IPS-20b (cell line): ENCODE measurements around the gene TAGLN3.

ENCODE experiments used
- H3K27ac ChIP-seq: one replicate; pipeline ENCODE4 v1.5.1; 2013; ENCODE audit warnings: low read length
- H3K27me3 ChIP-seq: 2 replicates; pipeline ENCODE4 v1.6.1; 2013; ENCODE audit warnings: mild to moderate bottlenecking, low read length, inconsistent platforms; ENCODE audit not compliant: insufficient read depth
- H3K36me3 ChIP-seq: 2 replicates; pipeline ENCODE4 v1.6.1; 2013; ENCODE audit warnings: low read depth, mild to moderate bottlenecking, inconsistent platforms, low read length, moderate library complexity; ENCODE audit not compliant: insufficient read depth
- H3K4me1 ChIP-seq: 2 replicates; pipeline ENCODE4 v1.6.1; 2013; ENCODE audit warnings: mild to moderate bottlenecking, control low read depth, inconsistent platforms, low read length, moderate library complexity; ENCODE audit not compliant: insufficient read depth
- H3K4me3 ChIP-seq: 2 replicates; pipeline ENCODE4 v1.5.1; 2013; ENCODE audit warnings: mild to moderate bottlenecking, low read length, inconsistent platforms
- H3K9ac ChIP-seq: 2 replicates; pipeline ENCODE4 v1.6.1; 2013; ENCODE audit warnings: low read depth, mild to moderate bottlenecking, inconsistent platforms, low read length, moderate library complexity
- H3K9me3 ChIP-seq: 2 replicates; pipeline ENCODE4 v1.6.1; 2013; ENCODE audit warnings: mild to moderate bottlenecking, low read depth, low read length, inconsistent platforms; ENCODE audit not compliant: insufficient read depth

Gene TAGLN3

GRCh38 chr3:111998636-111999483 is at the start of gene TAGLN3:
TSS of gene TAGLN3 (plus strand) at chr3:111998922. CDS start at chr3:111999423, 501 bp downstream.
- Histone ChIP-seq H3K9me3 (no peaks in the 10 kb centered on the region), H3K9ac (peak within 1 kb of the TSS; percentile 73; the same call in 1 of the 2 replicates), H3K27ac (no peak within 1 kb of the TSS), H3K27me3 (peaks cover 65% of the 10 kb centered on the region), H3K4me1 (peaks cover 12% of the 10 kb centered on the region; the same call in 1 of the 2 replicates), H3K4me3 (peak within 1 kb of the TSS; percentile 80), H3K36me3 (peaks cover 14% of the 10 kb centered on the region; the same call in 1 of the 2 replicates)

- no peaks in the 10 kb centered on the region for H3K9me3 ChIP-seq
- no peak overlapping the region for H3K4me3 ChIP-seq
- H3K9ac ChIP-seq = no peak overlapping the region
- no peaks in the 10 kb centered on the region for H3K27me3 ChIP-seq
- H3K4me1 ChIP-seq = peaks cover 9% of the 10 kb centered on the region
- H3K36me3 ChIP-seq = peaks cover 3% of the 10 kb centered on the region; the same call in 1 of the 2 replicates
- no peak overlapping the region for H3K27ac ChIP-seq
Observed at GRCh38 chr3:111949712-111950111, 49.0 kb upstream of the TAGLN3 start.

- H3K27ac ChIP-seq = no peak overlapping the region
- H3K36me3 ChIP-seq = no peaks in the 10 kb centered on the region
- H3K9ac ChIP-seq = no peak overlapping the region
- no peaks in the 10 kb centered on the region for H3K27me3 ChIP-seq
- H3K9me3 ChIP-seq = no peaks in the 10 kb centered on the region
- H3K4me1 ChIP-seq = peaks cover 9% of the 10 kb centered on the region
- no peak overlapping the region for H3K4me3 ChIP-seq
Observed at GRCh38 chr3:111951032-111951431, 47.7 kb upstream of the TAGLN3 start.

- Histone ChIP-seq H3K4me3 (no peak overlapping the region), H3K4me1 (peaks cover 18% of the 10 kb centered on the region), H3K27me3 (no peaks in the 10 kb centered on the region), H3K9me3 (no peaks in the 10 kb centered on the region), H3K27ac (no peak overlapping the region), H3K36me3 (no peaks in the 10 kb centered on the region), H3K9ac (no peak overlapping the region)
Observed at GRCh38 chr3:111952086-111952485, 46.6 kb upstream of the TAGLN3 start.

- Histone ChIP-seq H3K9me3 (no peaks in the 10 kb centered on the region), H3K4me3 (no peak overlapping the region), H3K9ac (no peak overlapping the region), H3K27me3 (no peaks in the 10 kb centered on the region), H3K4me1 (peaks cover 24% of the 10 kb centered on the region), H3K36me3 (no peaks in the 10 kb centered on the region), H3K27ac (no peak overlapping the region)
Observed at GRCh38 chr3:111952866-111953450, 45.8 kb upstream of the TAGLN3 start.

- H3K4me3 ChIP-seq = no peak overlapping the region
- H3K4me1 ChIP-seq = peaks cover 32% of the 10 kb centered on the region
- H3K36me3 ChIP-seq = no peaks in the 10 kb centered on the region
- H3K27ac ChIP-seq = no peak overlapping the region
- H3K9ac ChIP-seq = no peak overlapping the region
- H3K9me3 ChIP-seq = no peaks in the 10 kb centered on the region
- peaks cover 7% of the 10 kb centered on the region; the same call in 1 of the 2 replicates for H3K27me3 ChIP-seq
Observed at GRCh38 chr3:111954228-111954990, 44.3 kb upstream of the TAGLN3 start.

GRCh38 chr3:111955876-111956275 is 42.8 kb upstream of the TAGLN3 start:
- Histone ChIP-seq H3K27ac (no peak overlapping the region), H3K27me3 (peaks cover 7% of the 10 kb centered on the region; the same call in 1 of the 2 replicates), H3K4me1 (peaks cover 34% of the 10 kb centered on the region), H3K36me3 (no peaks in the 10 kb centered on the region), H3K4me3 (no peak overlapping the region), H3K9ac (no peak overlapping the region), H3K9me3 (no peaks in the 10 kb centered on the region)

- Histone ChIP-seq H3K9ac (no peak overlapping the region), H3K27ac (no peak overlapping the region), H3K4me1 (peaks cover 34% of the 10 kb centered on the region), H3K9me3 (no peaks in the 10 kb centered on the region), H3K27me3 (peaks cover 7% of the 10 kb centered on the region; the same call in 1 of the 2 replicates), H3K36me3 (no peaks in the 10 kb centered on the region), H3K4me3 (no peak overlapping the region; the same call in 1 of the 2 replicates)
Observed at GRCh38 chr3:111956449-111956848, 42.3 kb upstream of the TAGLN3 start.

GRCh38 chr3:111956995-111957734 is 41.6 kb upstream of the TAGLN3 start:
- H3K27ac ChIP-seq = no peak overlapping the region
- H3K27me3 ChIP-seq = peaks cover 7% of the 10 kb centered on the region; the same call in 1 of the 2 replicates
- H3K9me3 ChIP-seq = no peaks in the 10 kb centered on the region
- peak overlapping the region; percentile 31; the same call in 1 of the 2 replicates for H3K4me3 ChIP-seq
- H3K9ac ChIP-seq = no peak overlapping the region
- H3K4me1 ChIP-seq = peaks cover 34% of the 10 kb centered on the region
- peaks cover 3% of the 10 kb centered on the region; the same call in 1 of the 2 replicates for H3K36me3 ChIP-seq

- Histone ChIP-seq H3K27ac (no peak overlapping the region), H3K36me3 (peaks cover 12% of the 10 kb centered on the region), H3K4me1 (peaks cover 20% of the 10 kb centered on the region; the same call in 1 of the 2 replicates)
Observed at GRCh38 chr3:111961461-111962164, 37.1 kb upstream of the TAGLN3 start.

More at GRCh38 chr3:111961461-111962164, 37.1 kb upstream of the TAGLN3 start:
- Histone ChIP-seq H3K9me3 (no peaks in the 10 kb centered on the region), H3K27me3 (peaks cover 7% of the 10 kb centered on the region; the same call in 1 of the 2 replicates), H3K4me3 (no peak overlapping the region), H3K9ac (no peak overlapping the region)
